GM10847 (cell line): Measurements from ENCODE around the gene C22orf31.

Experiments used
- POLR2A ChIP-seq: IDR thresholded peaks from 2 replicates; pipeline ENCODE4 v1.6.1; 2011; ENCODE audit not compliant: insufficient read length; ENCODE audit errors: extremely low read depth

C22orf31 gene

GRCh38 chr22:29026579-29026978, 35.1 kb downstream of the C22orf31 start:
- no peak for TF ChIP-seq POLR2A

GRCh38 chr22:29023172-29023796, 38.3 kb downstream of the C22orf31 start:
- no peak for TF ChIP-seq POLR2A

- TF ChIP-seq POLR2A, result no peak
Observed at GRCh38 chr22:29022101-29022817, 39.4 kb downstream of the C22orf31 start.

GRCh38 chr22:29018293-29019189, 43.1 kb downstream of the C22orf31 start:
- no peak for TF ChIP-seq POLR2A

- TF ChIP-seq POLR2A, result no peak
Observed at GRCh38 chr22:29016067-29016938, 45.3 kb downstream of the C22orf31 start.

GRCh38 chr22:29014773-29015172, 46.9 kb downstream of the C22orf31 start:
- no peak for TF ChIP-seq POLR2A

GRCh38 chr22:29014293-29014692, 47.3 kb downstream of the C22orf31 start:
- no peak for TF ChIP-seq POLR2A

GRCh38 chr22:29012952-29013351, 48.7 kb downstream of the C22orf31 start:
- TF ChIP-seq POLR2A, result no peak

- no peak for TF ChIP-seq POLR2A
Observed at GRCh38 chr22:29012101-29012433, 49.6 kb downstream of the C22orf31 start.

GRCh38 chr22:29011240-29012100, 50.2 kb downstream of the C22orf31 start:
- TF ChIP-seq POLR2A, result no peak

GRCh38 chr22:29009148-29009547, 52.5 kb downstream of the C22orf31 start:
- TF ChIP-seq POLR2A, result no peak
